ENCODE data around the gene TGFBR3.

DNA sequence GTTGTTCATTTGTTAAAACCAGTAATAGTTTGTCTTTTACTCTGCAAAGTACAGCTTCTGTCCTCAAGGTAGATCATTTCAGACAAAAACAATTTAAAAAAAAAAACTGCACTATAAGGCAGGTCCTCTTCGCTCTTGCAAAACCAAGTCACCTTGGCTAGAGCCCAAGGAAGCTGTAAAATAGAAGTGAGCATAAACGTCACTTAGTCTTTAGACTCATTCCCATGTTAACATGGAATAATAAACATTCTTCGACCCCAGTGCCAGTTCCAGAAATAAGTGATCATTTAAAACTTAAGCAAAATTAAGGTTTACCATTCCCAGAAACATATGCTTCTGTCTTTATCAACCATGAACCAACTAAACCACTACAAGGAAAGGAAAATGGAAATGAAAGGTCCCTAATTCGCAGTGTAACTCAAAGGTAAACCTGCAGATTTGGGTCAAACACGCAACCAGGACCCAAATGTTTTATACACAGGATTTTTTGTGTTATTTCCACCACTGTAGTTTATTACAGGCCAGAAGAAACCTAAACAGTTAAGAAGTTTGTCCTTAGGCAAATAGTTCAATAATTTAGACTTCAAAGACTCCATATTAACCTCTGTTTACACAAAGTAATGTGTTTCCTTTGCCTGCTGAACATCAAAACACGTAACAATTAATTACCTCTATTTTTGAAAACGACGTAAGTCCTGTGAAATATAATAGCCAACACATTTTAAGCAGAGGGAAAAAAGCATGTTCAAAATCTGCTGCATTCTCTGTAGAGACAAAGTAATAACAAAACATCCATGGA lies 54.6 kb downstream of the TGFBR3 start:
- TF ChIP-seq, protein P1, sequence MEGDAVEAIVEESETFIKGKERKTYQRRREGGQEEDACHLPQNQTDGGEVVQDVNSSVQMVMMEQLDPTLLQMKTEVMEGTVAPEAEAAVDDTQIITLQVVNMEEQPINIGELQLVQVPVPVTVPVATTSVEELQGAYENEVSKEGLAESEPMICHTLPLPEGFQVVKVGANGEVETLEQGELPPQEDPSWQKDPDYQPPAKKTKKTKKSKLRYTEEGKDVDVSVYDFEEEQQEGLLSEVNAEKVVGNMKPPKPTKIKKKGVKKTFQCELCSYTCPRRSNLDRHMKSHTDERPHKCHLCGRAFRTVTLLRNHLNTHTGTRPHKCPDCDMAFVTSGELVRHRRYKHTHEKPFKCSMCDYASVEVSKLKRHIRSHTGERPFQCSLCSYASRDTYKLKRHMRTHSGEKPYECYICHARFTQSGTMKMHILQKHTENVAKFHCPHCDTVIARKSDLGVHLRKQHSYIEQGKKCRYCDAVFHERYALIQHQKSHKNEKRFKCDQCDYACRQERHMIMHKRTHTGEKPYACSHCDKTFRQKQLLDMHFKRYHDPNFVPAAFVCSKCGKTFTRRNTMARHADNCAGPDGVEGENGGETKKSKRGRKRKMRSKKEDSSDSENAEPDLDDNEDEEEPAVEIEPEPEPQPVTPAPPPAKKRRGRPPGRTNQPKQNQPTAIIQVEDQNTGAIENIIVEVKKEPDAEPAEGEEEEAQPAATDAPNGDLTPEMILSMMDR (IDR thresholded peaks at IDR 0.05), result no peak
- TF ChIP-seq POLR2A (IDR thresholded peaks at IDR 0.05), result no peak
